Trophoblast cell (in vitro differentiated cells and primary cell): ENCODE measurements around the gene LRRC18.

ENCODE experiments used
- DNase-seq, 2 donors: peaks; one replicate each; pipeline ENCODE4 v3.0.0-alpha.2; 2016
- H2AFZ ChIP-seq: 2 replicates; pipeline ENCODE4 v1.6.1; 2013; ENCODE audit warnings: low read length, moderate library complexity, mild to moderate bottlenecking; ENCODE audit not compliant: insufficient read depth, poor library complexity
- H2AK5ac ChIP-seq: 2 replicates; pipeline ENCODE4 v1.6.1; 2013; ENCODE audit warnings: mild to moderate bottlenecking, low read length
- H2BK120ac ChIP-seq: 2 replicates; pipeline ENCODE4 v1.6.1; 2013; ENCODE audit warnings: low read length, mild to moderate bottlenecking, moderate library complexity; ENCODE audit not compliant: insufficient read depth, poor library complexity
- H2BK12ac ChIP-seq: 2 replicates; pipeline ENCODE4 v1.6.1; 2013; ENCODE audit warnings: mild to moderate bottlenecking, low read length, moderate library complexity
- H2BK5ac ChIP-seq: 2 replicates; pipeline ENCODE4 v1.6.1; 2013; ENCODE audit warnings: low read length, low read depth, moderate library complexity, mild to moderate bottlenecking; ENCODE audit not compliant: poor library complexity
- H3K14ac ChIP-seq: 2 replicates; pipeline ENCODE4 v1.6.1; 2013; ENCODE audit warnings: mild to moderate bottlenecking, low read length
- H3K18ac ChIP-seq: 2 replicates; pipeline ENCODE4 v1.6.1; 2013; ENCODE audit warnings: mild to moderate bottlenecking, low read length
- H3K23ac ChIP-seq: 2 replicates; pipeline ENCODE4 v1.6.1; 2013; ENCODE audit warnings: low read length
- H3K27ac ChIP-seq: 2 replicates; pipeline ENCODE4 v1.5.1; 2013; ENCODE audit warnings: low read depth, mild to moderate bottlenecking, inconsistent platforms, low read length, moderate library complexity
- H3K27me3 ChIP-seq: 2 replicates; pipeline ENCODE4 v1.6.1; 2013; ENCODE audit warnings: inconsistent platforms, mild to moderate bottlenecking, low read length, moderate library complexity; ENCODE audit not compliant: insufficient read depth
- H3K36me3 ChIP-seq, 2 experiments: 1 replicate in 1 of 2; 2 replicates in 1 of 2; pipeline ENCODE4 v1.6.1; 2013; ENCODE audit warnings: low read length in 2 of 2, mild to moderate bottlenecking in 2 of 2, moderate library complexity in 1 of 2; ENCODE audit not compliant: insufficient read depth in 2 of 2, control insufficient read depth in 1 of 2
- H3K4ac ChIP-seq: 2 replicates; pipeline ENCODE4 v1.6.1; 2013; ENCODE audit warnings: low read depth, mild to moderate bottlenecking, low read length, moderate library complexity
- H3K4me1 ChIP-seq, 2 experiments: 1 replicate in 1 of 2; 2 replicates in 1 of 2; pipeline ENCODE4 v1.6.1; 2013; ENCODE audit warnings: low read length in 2 of 2, mild to moderate bottlenecking in 2 of 2, moderate library complexity in 1 of 2; ENCODE audit not compliant: insufficient read depth in 2 of 2, control insufficient read depth in 1 of 2
- H3K4me2 ChIP-seq: 2 replicates; pipeline ENCODE4 v1.6.1; 2013; ENCODE audit warnings: inconsistent platforms, mild to moderate bottlenecking, low read length, moderate library complexity
- H3K4me3 ChIP-seq: 2 replicates; pipeline ENCODE4 v1.5.1; 2013; ENCODE audit warnings: mild to moderate bottlenecking, low read depth, low read length, inconsistent platforms
- H3K79me1 ChIP-seq: one replicate; pipeline ENCODE4 v1.6.1; 2013; ENCODE audit warnings: low read length
- H3K79me2 ChIP-seq: 2 replicates; pipeline ENCODE4 v1.6.1; 2013; ENCODE audit warnings: low read length, mild to moderate bottlenecking; ENCODE audit not compliant: control insufficient read depth, insufficient read depth, poor library complexity
- H3K9ac ChIP-seq: 2 replicates; pipeline ENCODE4 v1.6.1; 2013; ENCODE audit warnings: mild to moderate bottlenecking, low read length
- H3K9me3 ChIP-seq: 2 replicates; pipeline ENCODE4 v1.6.1; 2013; ENCODE audit warnings: low read depth, mild to moderate bottlenecking, control low read depth, inconsistent platforms, low read length; ENCODE audit not compliant: insufficient read depth
- H4K12ac ChIP-seq: 2 replicates; pipeline ENCODE4 v1.6.1; 2013; ENCODE audit warnings: low read depth, mild to moderate bottlenecking, low read length, moderate library complexity
- H4K8ac ChIP-seq: 2 replicates; pipeline ENCODE4 v1.6.1; 2013; ENCODE audit warnings: low read depth, mild to moderate bottlenecking, low read length, moderate library complexity
- H4K91ac ChIP-seq: one replicate; pipeline ENCODE4 v1.6.1; 2013; ENCODE audit warnings: low read depth, mild to moderate bottlenecking, low read length, moderate library complexity
- WGBS: extraction: QIAGEN DNeasy Blood & Tissue Kit; methylation state at CpG from one replicate; pipeline ENCODE4 v1.1.7; 2013; ENCODE audit warnings: missing lambda C conversion rate; ENCODE audit not compliant: insufficient read length, insufficient coverage; ENCODE audit errors: extremely low coverage; 5-methylcytosine and 5-hydroxymethylcytosine counted together

Gene LRRC18

DNA sequence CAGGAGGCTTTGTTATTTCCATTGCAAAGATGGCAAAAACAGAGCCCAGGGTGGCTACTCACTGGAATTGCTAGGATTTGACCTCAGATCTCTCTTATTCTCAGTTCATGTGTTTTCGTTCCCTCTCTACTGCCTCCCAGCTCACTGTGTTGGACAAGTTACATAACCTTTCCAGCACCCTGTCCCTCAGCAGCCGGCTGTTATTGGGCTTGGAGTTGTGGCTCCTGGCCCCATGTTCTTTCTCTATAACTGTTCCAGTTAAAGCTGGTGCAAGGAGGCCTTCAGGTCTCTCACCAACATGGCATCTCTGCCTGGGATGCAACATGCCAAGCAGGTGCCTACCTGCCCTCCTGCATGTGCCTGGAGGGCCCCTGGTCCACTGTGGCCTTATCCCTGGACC lies 56.8 kb downstream of the LRRC18 start:
- no peaks in the 10 kb centered on the region for H3K4me1 ChIP-seq
- no peak overlapping the region for H2BK5ac ChIP-seq
- no peak overlapping the region for H2AK5ac ChIP-seq
- no peak overlapping the region for H3K18ac ChIP-seq
- no peak overlapping the region for H3K23ac ChIP-seq
- H3K27ac ChIP-seq = no peak overlapping the region
- no peak overlapping the region for H2BK120ac ChIP-seq
- H4K91ac ChIP-seq = no peak overlapping the region
- no peaks in the 10 kb centered on the region for H3K79me2 ChIP-seq
- H4K12ac ChIP-seq = no peak overlapping the region
- H3K9me3 ChIP-seq = no peaks in the 10 kb centered on the region
- no peak overlapping the region for H3K9ac ChIP-seq
- H3K36me3 ChIP-seq = no peaks in the 10 kb centered on the region
- no peaks in the 10 kb centered on the region for H3K79me1 ChIP-seq
- H3K4me2 ChIP-seq = no peak overlapping the region
- H3K27me3 ChIP-seq = no peaks in the 10 kb centered on the region
- no peak overlapping the region for H2AFZ ChIP-seq
- H3K4me3 ChIP-seq = no peak overlapping the region
- WGBS = no CpG with 5 or more reads among the region's 2 CpGs
- no peak overlapping the region for H2BK12ac ChIP-seq
- H3K4ac ChIP-seq = no peak overlapping the region
- no peak for DNase-seq
- no peak overlapping the region for H3K14ac ChIP-seq
- H4K8ac ChIP-seq = no peak overlapping the region

DNA sequence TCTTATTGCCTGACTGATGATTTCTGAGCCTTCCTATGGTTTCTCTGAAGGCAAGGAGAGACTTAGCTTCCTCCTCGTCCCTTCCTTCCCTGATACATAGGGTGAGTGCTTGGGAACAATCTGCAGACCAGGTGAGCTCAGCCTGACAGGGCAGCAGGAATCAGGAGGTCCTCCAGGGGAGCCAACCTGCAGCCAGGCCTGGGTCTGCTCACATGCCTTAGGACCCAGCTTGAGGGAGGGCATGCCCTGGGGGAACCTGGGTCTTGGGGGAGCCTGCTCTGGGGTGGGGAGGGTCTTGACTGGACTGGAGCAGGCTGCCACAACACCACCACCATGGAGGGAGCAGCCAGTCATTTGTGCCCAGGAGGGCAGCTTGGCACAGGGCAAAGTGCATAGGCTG lies 57.7 kb downstream of the LRRC18 start:
- no peak overlapping the region for H3K27ac ChIP-seq
- H3K27me3 ChIP-seq = no peaks in the 10 kb centered on the region
- no peak overlapping the region for H2BK5ac ChIP-seq
- H4K12ac ChIP-seq = no peak overlapping the region
- H3K23ac ChIP-seq = no peak overlapping the region
- H4K91ac ChIP-seq = no peak overlapping the region
- H2AK5ac ChIP-seq = no peak overlapping the region
- H3K9ac ChIP-seq = no peak overlapping the region
- H3K4ac ChIP-seq = no peak overlapping the region
- H3K4me2 ChIP-seq = no peak overlapping the region
- no peaks in the 10 kb centered on the region for H3K79me1 ChIP-seq
- no peak for DNase-seq
- H2AFZ ChIP-seq = no peak overlapping the region
- H4K8ac ChIP-seq = no peak overlapping the region
- no peaks in the 10 kb centered on the region for H3K79me2 ChIP-seq
- no peaks in the 10 kb centered on the region for H3K36me3 ChIP-seq
- H2BK120ac ChIP-seq = no peak overlapping the region
- H2BK12ac ChIP-seq = no peak overlapping the region
- H3K4me3 ChIP-seq = no peak overlapping the region
- no peak overlapping the region for H3K18ac ChIP-seq
- H3K14ac ChIP-seq = no peak overlapping the region
- WGBS = no CpG with 5 or more reads among the region's 1 CpG
- H3K4me1 ChIP-seq = no peaks in the 10 kb centered on the region
- no peaks in the 10 kb centered on the region for H3K9me3 ChIP-seq

DNA sequence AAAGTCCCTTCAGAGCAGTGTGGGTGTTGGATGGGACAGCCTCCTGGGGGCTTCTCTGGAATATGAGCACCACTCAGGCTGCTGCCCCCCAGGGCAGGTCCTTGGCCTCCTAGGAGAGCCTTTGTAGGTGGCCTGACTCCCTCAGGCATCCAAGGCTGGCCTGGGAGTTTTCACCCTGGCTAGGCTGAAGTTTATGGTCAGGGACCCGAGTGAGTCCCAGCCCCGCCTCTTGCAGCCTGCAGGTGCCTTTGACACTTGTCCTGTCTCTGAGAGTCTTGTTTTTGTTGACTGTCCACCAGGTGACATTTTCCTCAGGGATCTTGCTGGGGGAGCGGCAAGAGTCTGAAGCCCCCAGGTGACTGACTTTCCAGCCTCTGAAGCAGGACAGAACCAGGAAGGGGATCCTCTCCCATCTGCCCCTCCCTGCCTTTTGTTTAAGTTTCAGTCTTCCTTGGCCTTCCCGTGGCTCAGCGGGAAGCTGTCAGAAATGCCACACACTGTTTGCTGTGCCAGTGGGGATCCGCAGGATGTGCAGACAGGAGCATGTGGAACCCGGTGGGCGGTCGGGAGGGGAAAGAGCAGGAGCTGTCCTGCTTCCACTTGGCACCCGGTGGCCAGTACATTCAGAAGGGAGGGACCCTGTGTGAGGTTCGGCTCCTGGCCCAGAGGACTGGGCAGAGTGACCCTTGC lies 59.5 kb downstream of the LRRC18 start:
- Histone ChIP-seq H2BK120ac (no peak overlapping the region), H3K18ac (no peak overlapping the region), H3K14ac (no peak overlapping the region), H2BK12ac (no peak overlapping the region), H3K4ac (no peak overlapping the region), H4K12ac (no peak overlapping the region), H3K9me3 (no peaks in the 10 kb centered on the region), H3K36me3 (no peaks in the 10 kb centered on the region), H2BK5ac (no peak overlapping the region), H3K79me2 (no peaks in the 10 kb centered on the region), H3K79me1 (no peaks in the 10 kb centered on the region), H2AK5ac (no peak overlapping the region), H3K4me3 (peak overlapping the region; percentile 26), H3K4me2 (no peak overlapping the region), H3K23ac (no peak overlapping the region), H3K4me1 (no peaks in the 10 kb centered on the region), H3K27me3 (no peaks in the 10 kb centered on the region), H4K91ac (no peak overlapping the region), H3K27ac (no peak overlapping the region), H4K8ac (no peak overlapping the region), H2AFZ (no peak overlapping the region), H3K9ac (no peak overlapping the region)
- no peak for DNase-seq
- WGBS = no CpG with 5 or more reads among the region's 11 CpGs

GRCh38 chr10:48879451-48879850 lies 60.2 kb downstream of the LRRC18 start:
- no peak overlapping the region for H2AK5ac ChIP-seq
- no peak overlapping the region for H4K8ac ChIP-seq
- no peak overlapping the region for H3K9ac ChIP-seq
- H3K79me1 ChIP-seq = no peaks in the 10 kb centered on the region
- no peaks in the 10 kb centered on the region for H3K4me1 ChIP-seq
- no peaks in the 10 kb centered on the region for H3K79me2 ChIP-seq
- H3K27ac ChIP-seq = no peak overlapping the region
- H2AFZ ChIP-seq = no peak overlapping the region
- no peak overlapping the region for H2BK120ac ChIP-seq
- no peak overlapping the region for H4K91ac ChIP-seq
- no peak overlapping the region for H3K4me2 ChIP-seq
- DNase-seq = no peak
- H3K4ac ChIP-seq = no peak overlapping the region
- no peaks in the 10 kb centered on the region for H3K36me3 ChIP-seq
- no peaks in the 10 kb centered on the region for H3K9me3 ChIP-seq
- H3K14ac ChIP-seq = no peak overlapping the region
- H3K27me3 ChIP-seq = no peaks in the 10 kb centered on the region
- no peak overlapping the region for H2BK5ac ChIP-seq
- no peak overlapping the region for H4K12ac ChIP-seq
- no peak overlapping the region for H3K18ac ChIP-seq
- no peak overlapping the region for H3K4me3 ChIP-seq
- no peak overlapping the region for H2BK12ac ChIP-seq
- H3K23ac ChIP-seq = no peak overlapping the region
- WGBS = no CpG with 5 or more reads among the region's 5 CpGs
